GM23248 (cell line): ENCODE measurements around the gene SNRPN.

Experiments used
- EZH2 ChIP-seq: fragments of 200-600 bp; sonication (generic); IDR thresholded peaks from 2 replicates; pipeline ENCODE4 v1.6.1; 2018; ENCODE audit warnings: antibody characterized with exemption, mild to moderate bottlenecking; ENCODE audit not compliant: insufficient read depth, poor library complexity, severe bottlenecking
- EZH2phosphoT487 ChIP-seq: fragments of 200-600 bp; sonication (generic); IDR thresholded peaks from 2 replicates; pipeline ENCODE4 v1.6.1; 2018; ENCODE audit warnings: antibody characterized with exemption, moderate library complexity, mild to moderate bottlenecking, low read depth; ENCODE audit not compliant: insufficient read depth

DNA sequence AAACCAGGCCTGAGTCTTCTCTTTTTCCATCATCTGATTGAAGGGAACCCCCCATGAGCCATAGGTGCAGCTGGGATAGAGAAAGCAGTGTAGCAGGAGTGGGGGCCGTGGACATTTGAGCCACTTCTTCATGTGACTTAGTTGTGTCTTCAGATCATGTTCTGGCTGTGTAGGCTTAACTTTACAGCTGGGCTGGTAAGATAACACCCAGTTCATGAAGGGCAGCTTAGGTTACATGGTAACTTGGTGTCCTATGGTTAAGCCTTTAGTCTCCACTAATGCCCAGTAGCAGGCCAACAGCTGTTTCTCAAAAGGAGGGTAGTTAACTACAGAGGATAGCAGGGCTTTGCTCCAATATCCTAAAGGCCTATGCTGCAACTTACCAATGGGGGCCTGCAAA is 11.4 kb upstream of the SNRPN start:
- TF ChIP-seq EZH2: no peak
- no peak for TF ChIP-seq EZH2phosphoT487
